ENCODE measurements around the gene POU2F3. TPM values are rescaled to one million over a fixed set of nuclear protein-coding genes. Genes with fewer than 3 reads are reported as not detected.

POU2F3 gene
- total and polyA plus RNA-seq, 2 experiments from 2014 or later, result 0.15 to 0.40 TPM

DNA sequence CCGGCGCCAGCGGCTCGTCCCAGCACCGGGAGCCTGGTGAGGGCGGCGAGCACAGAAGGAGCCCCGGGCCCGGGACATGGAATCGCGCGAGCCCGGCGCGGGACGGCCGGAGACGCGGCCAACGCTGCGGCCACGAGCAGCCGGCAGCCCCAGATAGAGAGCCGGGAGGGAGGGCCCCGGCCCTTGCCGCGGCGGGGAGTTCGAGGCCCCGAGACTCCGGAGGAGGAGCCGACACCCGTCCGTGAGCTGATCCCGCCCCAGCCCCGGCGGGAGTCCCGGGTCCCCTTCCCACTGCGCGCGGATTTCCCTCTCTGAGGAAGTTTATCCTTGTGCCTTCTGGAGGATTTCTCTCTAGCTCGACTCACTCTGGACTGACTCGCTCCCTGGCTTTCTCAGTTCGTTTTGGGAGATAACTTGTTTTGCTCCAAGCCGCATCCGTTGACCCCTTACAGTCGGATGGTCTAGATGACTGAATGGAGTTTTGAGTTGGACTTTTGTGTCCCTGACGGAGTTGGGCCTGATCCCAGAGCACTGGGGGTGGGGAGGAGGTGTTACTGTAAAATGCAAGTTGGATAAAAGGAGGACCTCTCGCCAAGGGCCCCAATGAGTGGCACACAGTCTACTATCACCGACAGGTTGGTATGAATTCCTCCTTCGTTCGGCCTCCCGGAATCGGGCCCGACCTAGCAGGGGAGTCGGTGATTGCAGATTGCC, 96.9 kb downstream of the POU2F3 start:
- no peaks in the 10 kb centered on the region for H3K9me3 ChIP-seq (ENCODE audit: low read depth)
- H3K36me3 ChIP-seq, result no peaks in the 10 kb centered on the region
- H3K27ac ChIP-seq, result peak overlapping the region; percentile 91
- DNase-seq (ENCODE audit: low read depth in 1 of 2, low spot score in 1 of 2), result peak in 1 of 2 donors; percentile 56
- H3K4me1 ChIP-seq (ENCODE audit: low read depth), result peaks cover 34% of the 10 kb centered on the region
- H3K27me3 ChIP-seq, result no peaks in the 10 kb centered on the region
- peak overlapping the region; percentile 75 for H3K4me3 ChIP-seq
- TF ChIP-seq, protein P1, sequence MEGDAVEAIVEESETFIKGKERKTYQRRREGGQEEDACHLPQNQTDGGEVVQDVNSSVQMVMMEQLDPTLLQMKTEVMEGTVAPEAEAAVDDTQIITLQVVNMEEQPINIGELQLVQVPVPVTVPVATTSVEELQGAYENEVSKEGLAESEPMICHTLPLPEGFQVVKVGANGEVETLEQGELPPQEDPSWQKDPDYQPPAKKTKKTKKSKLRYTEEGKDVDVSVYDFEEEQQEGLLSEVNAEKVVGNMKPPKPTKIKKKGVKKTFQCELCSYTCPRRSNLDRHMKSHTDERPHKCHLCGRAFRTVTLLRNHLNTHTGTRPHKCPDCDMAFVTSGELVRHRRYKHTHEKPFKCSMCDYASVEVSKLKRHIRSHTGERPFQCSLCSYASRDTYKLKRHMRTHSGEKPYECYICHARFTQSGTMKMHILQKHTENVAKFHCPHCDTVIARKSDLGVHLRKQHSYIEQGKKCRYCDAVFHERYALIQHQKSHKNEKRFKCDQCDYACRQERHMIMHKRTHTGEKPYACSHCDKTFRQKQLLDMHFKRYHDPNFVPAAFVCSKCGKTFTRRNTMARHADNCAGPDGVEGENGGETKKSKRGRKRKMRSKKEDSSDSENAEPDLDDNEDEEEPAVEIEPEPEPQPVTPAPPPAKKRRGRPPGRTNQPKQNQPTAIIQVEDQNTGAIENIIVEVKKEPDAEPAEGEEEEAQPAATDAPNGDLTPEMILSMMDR (IDR thresholded peaks at IDR 0.05; ENCODE audit: low read depth, low read length), result no peak

GRCh38 chr11:120337355-120338106, 97.6 kb downstream of the POU2F3 start:
- Histone ChIP-seq H3K9me3 (ENCODE audit: low read depth) (no peaks in the 10 kb centered on the region), H3K27me3 (no peaks in the 10 kb centered on the region), H3K4me1 (ENCODE audit: low read depth) (peaks cover 41% of the 10 kb centered on the region), H3K27ac (peak overlapping the region; percentile 91), H3K4me3 (peak overlapping the region; percentile 75), H3K36me3 (no peaks in the 10 kb centered on the region)
- TF ChIP-seq, protein P1 (IDR thresholded peaks at IDR 0.05; ENCODE audit: low read depth, low read length), result no peak
- DNase-seq (ENCODE audit: low read depth in 1 of 2, low spot score in 1 of 2), result peak; percentile 34 to 59

- Histone ChIP-seq H3K27ac (peak overlapping the region; percentile 91), H3K27me3 (no peaks in the 10 kb centered on the region), H3K36me3 (no peaks in the 10 kb centered on the region), H3K4me3 (peak overlapping the region; percentile 75), H3K4me1 (ENCODE audit: low read depth) (peaks cover 48% of the 10 kb centered on the region), H3K9me3 (ENCODE audit: low read depth) (no peaks in the 10 kb centered on the region)
- TF ChIP-seq, protein P1 (IDR thresholded peaks at IDR 0.05; ENCODE audit: low read depth, low read length), result no peak
- no peak for DNase-seq (ENCODE audit: low read depth in 1 of 2, low spot score in 1 of 2)
Measured at GRCh38 chr11:120338107-120338933, 98.4 kb downstream of the POU2F3 start.

DNA sequence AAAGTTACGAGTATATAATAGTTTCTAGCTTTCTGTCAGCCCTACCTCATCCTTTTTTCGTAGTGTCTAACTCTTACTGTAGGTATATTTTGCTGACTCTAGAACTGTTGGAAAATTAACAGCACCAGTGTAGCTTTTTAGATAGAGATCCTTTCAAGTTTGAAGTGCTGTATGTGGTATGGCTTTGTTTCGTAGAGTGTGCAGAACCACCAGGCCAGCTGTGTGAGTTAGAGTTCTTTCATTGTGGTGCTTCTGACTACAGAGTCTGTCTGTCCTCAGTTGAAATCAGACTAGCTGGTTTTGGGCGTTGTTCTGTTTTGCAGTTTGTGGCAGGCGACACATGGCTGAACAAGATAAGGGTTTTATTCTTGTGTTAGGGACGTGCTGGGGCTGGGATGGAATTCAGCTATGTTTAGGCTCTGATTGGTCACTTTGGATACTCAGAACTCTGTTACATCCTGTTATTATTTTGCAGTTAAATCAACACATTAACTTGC, 99.5 kb downstream of the POU2F3 start:
- TF ChIP-seq, protein P1 (IDR thresholded peaks at IDR 0.05; ENCODE audit: low read depth, low read length), result no peak
- peak overlapping the region; percentile 75 for H3K4me3 ChIP-seq
- H3K9me3 ChIP-seq (ENCODE audit: low read depth), result no peaks in the 10 kb centered on the region
- H3K27me3 ChIP-seq, result no peaks in the 10 kb centered on the region
- DNase-seq (ENCODE audit: low read depth in 1 of 2, low spot score in 1 of 2), result peak in 1 of 2 donors; percentile 69
- peak overlapping the region; percentile 77 for H3K27ac ChIP-seq
- peaks cover 55% of the 10 kb centered on the region for H3K4me1 ChIP-seq (ENCODE audit: low read depth)
- no peaks in the 10 kb centered on the region for H3K36me3 ChIP-seq

GRCh38 chr11:120340529-120340928, 100.6 kb downstream of the POU2F3 start:
- Histone ChIP-seq H3K9me3 (ENCODE audit: low read depth) (no peaks in the 10 kb centered on the region), H3K4me3 (peak overlapping the region; percentile 3), H3K27me3 (no peaks in the 10 kb centered on the region), H3K4me1 (ENCODE audit: low read depth) (peaks cover 58% of the 10 kb centered on the region), H3K36me3 (no peaks in the 10 kb centered on the region), H3K27ac (peak overlapping the region; percentile 77)
- no peak for DNase-seq (ENCODE audit: low read depth in 1 of 2, low spot score in 1 of 2)
- TF ChIP-seq, protein P1 (IDR thresholded peaks at IDR 0.05; ENCODE audit: low read depth, low read length), result no peak
